Measurements from ENCODE around the gene BTK. TPM values are rescaled to one million over a fixed set of nuclear protein-coding genes. Genes with fewer than 3 reads are reported as not detected.

The BTK gene
- total RNA-seq, 4 donors from 2014 or later: 0.75 to 1.5 (median 1.00) TPM; not detected in 1

- intact Hi-C loops (cut with DNase I; ENCODE audit: low total_unique reads) (loop anchor here (5.0 to 10.0 kb wide), 2 partner anchors 64 to 517 kb away; partner anchors contain the start of gene ZMAT1), in situ Hi-C loops (cut with MboI; ENCODE audit: low sequenced_read_pairs in 4 of 4) (loop anchor here in 2 of 4 donors (10.0 to 25.0 kb wide), 3 partner anchors 369 to 519 kb away; partner anchors contain the start of gene ZMAT1 (in 1 of the 2))
- DNase-seq: peak; percentile 13 to 40
- peak overlapping the region; percentile 90 to 97 (median 93) for H3K27ac ChIP-seq
- H3K27me3 ChIP-seq: no peaks in the 10 kb centered on the region
- peaks cover 0 to 6% of the 10 kb centered on the region in 2 donors for H3K36me3 ChIP-seq
- H3K4me1 ChIP-seq: peaks cover 5 to 16% of the 10 kb centered on the region in 2 donors
- ATAC-seq: peak; percentile 79 to 81
- no peaks in the 10 kb centered on the region for H3K9me3 ChIP-seq
- peak overlapping the region; percentile 68 to 81 (median 71) for H3K4me3 ChIP-seq
- TF ChIP-seq POLR2A (IDR thresholded peaks at IDR 0.05): peak in 1 of 2 donors; percentile 43
- no peak for TF ChIP-seq CTCF (IDR thresholded peaks at IDR 0.05 in 4 of 5, conservative IDR thresholded peaks at IDR 0.05 in 1 of 5)
These were observed 32.2 kb upstream of the BTK start for GRCh38 chrX:101417981-101418841.

GRCh38 chrX:101417190-101417589, 31.2 kb upstream of the BTK start:
- intact Hi-C loops (cut with DNase I; ENCODE audit: low total_unique reads) (loop anchor here (5.0 to 10.0 kb wide), 2 partner anchors 65 to 518 kb away; partner anchors contain the start of gene ZMAT1), in situ Hi-C loops (cut with MboI; ENCODE audit: low sequenced_read_pairs in 4 of 4) (loop anchor here in 2 of 4 donors (10.0 to 25.0 kb wide), 3 partner anchors 370 to 520 kb away; partner anchors contain the start of gene ZMAT1 (in 1 of the 2))
- Histone ChIP-seq H3K27ac (peak overlapping the region; percentile 90 to 97 (median 93)), H3K4me3 (peak overlapping the region in 1 of 4 donors; percentile 68), H3K4me1 (peaks cover 5 to 16% of the 10 kb centered on the region in 2 donors), H3K9me3 (no peaks in the 10 kb centered on the region), H3K27me3 (no peaks in the 10 kb centered on the region), H3K36me3 (peaks cover 0 to 9% of the 10 kb centered on the region in 2 donors)
- no peak for DNase-seq
- TF ChIP-seq POLR2A (IDR thresholded peaks at IDR 0.05): no peak
- TF ChIP-seq CTCF (IDR thresholded peaks at IDR 0.05 in 4 of 5, conservative IDR thresholded peaks at IDR 0.05 in 1 of 5): no peak
- no peak for ATAC-seq

GRCh38 chrX:101416691-101417090, 30.7 kb upstream of the BTK start:
- ATAC-seq (no peak), DNase-seq (no peak)
- Histone ChIP-seq H3K4me3 (no peak overlapping the region), H3K27ac (no peak overlapping the region), H3K36me3 (peaks cover 0 to 9% of the 10 kb centered on the region in 2 donors), H3K9me3 (no peaks in the 10 kb centered on the region), H3K4me1 (peaks cover 5 to 18% of the 10 kb centered on the region in 2 donors), H3K27me3 (no peaks in the 10 kb centered on the region)
- TF ChIP-seq CTCF (IDR thresholded peaks at IDR 0.05 in 4 of 5, conservative IDR thresholded peaks at IDR 0.05 in 1 of 5): no peak
- TF ChIP-seq POLR2A (IDR thresholded peaks at IDR 0.05): no peak
- intact Hi-C loops (cut with DNase I; ENCODE audit: low total_unique reads): loop anchor here (5.0 to 10.0 kb wide), 2 partner anchors 66 to 518 kb away; partner anchors contain the start of gene ZMAT1
- in situ Hi-C loops (cut with MboI; ENCODE audit: low sequenced_read_pairs in 4 of 4): loop anchor here in 2 of 4 donors (10.0 to 25.0 kb wide), 3 partner anchors 371 to 521 kb away; partner anchors contain the start of gene ZMAT1 (in 1 of the 2)

GRCh38 chrX:101415180-101416145, 29.5 kb upstream of the BTK start:
- in situ Hi-C loops (cut with MboI; ENCODE audit: low sequenced_read_pairs in 4 of 4) (loop anchor here in 2 of 4 donors (10.0 to 25.0 kb wide), 3 partner anchors 372 to 522 kb away; partner anchors contain the start of gene ZMAT1 (in 1 of the 2)), intact Hi-C loops (cut with DNase I; ENCODE audit: low total_unique reads) (loop anchor here (1.0 to 10.0 kb wide), 4 partner anchors 67 to 519 kb away; partner anchors contain the start of genes ARMCX1 and ZMAT1)
- TF ChIP-seq POLR2A (IDR thresholded peaks at IDR 0.05) (no peak), CTCF (IDR thresholded peaks at IDR 0.05 in 4 of 5, conservative IDR thresholded peaks at IDR 0.05 in 1 of 5) (peak; percentile 24 to 83 (median 62))
- Histone ChIP-seq H3K4me3 (no peak overlapping the region), H3K27ac (peak overlapping the region; percentile 70 to 78 (median 76)), H3K36me3 (peaks cover 0 to 9% of the 10 kb centered on the region in 2 donors), H3K4me1 (peaks cover 11 to 27% of the 10 kb centered on the region in 2 donors), H3K9me3 (no peaks in the 10 kb centered on the region), H3K27me3 (no peaks in the 10 kb centered on the region)
- DNase-seq (no peak), ATAC-seq (peak; percentile 54 to 61)

Measured in gastrocnemius medialis (tissue), 4 donors.